OCI-LY7 (cell line): ENCODE measurements around the gene KIF1B. TPM values are rescaled to one million over a fixed set of nuclear protein-coding genes. Genes with fewer than 3 reads are reported as not detected.

Source experiments
- BruUV-seq: library from RNA; stranded (reverse); fragments of 400-500 nt; replicated peaks from 2 replicates; lab custom pipeline; 2021; lab: Mats Ljungman, UMichigan
- CTCF ChIA-PET: fragments of 300-600 bp; sonication (Branson Sonifier 250); formaldehyde crosslinking; loops from one replicate; lab custom pipeline; 2022; ENCODE audit warnings: antibody characterized with exemption; ENCODE audit not compliant: unreplicated experiment; lab: Charles Lee
- POLR2A ChIA-PET: fragments of 300-600 bp; sonication (Branson Sonifier 250); formaldehyde crosslinking; loops from one replicate; lab custom pipeline; 2022; ENCODE audit warnings: antibody characterized with exemption; lab: Charles Lee
- DNase-seq: peaks from one replicate; pipeline ENCODE4 v3.0.0-alpha.2; 2015; ENCODE audit warnings: low spot score
- H2AFZ ChIP-seq: fragments of 200-600 bp; sonication (generic), shearing (Covaris generic); 2 replicates; pipeline ENCODE4 v1.6.1; 2014; ENCODE audit warnings: mild to moderate bottlenecking, antibody characterized with exemption, low read length, moderate library complexity
- H3K27ac ChIP-seq: fragments of 200-600 bp; sonication (generic); 2 replicates; pipeline ENCODE4 v1.5.1; 2014; ENCODE audit warnings: mixed run types, low read depth, mild to moderate bottlenecking, moderate library complexity, low read length, inconsistent platforms; ENCODE audit not compliant: poor library complexity, severe bottlenecking
- H3K36me3 ChIP-seq: fragments of 200-600 bp; sonication (generic); 2 replicates; pipeline ENCODE4 v1.6.1; 2014; ENCODE audit warnings: mild to moderate bottlenecking, antibody characterized with exemption, low read length, moderate library complexity, mixed read lengths; ENCODE audit not compliant: insufficient read depth
- H3K4me1 ChIP-seq: fragments of 200-600 bp; sonication (generic); 2 replicates; pipeline ENCODE4 v1.5.1; 2014; ENCODE audit warnings: mild to moderate bottlenecking, low read length; ENCODE audit not compliant: insufficient read depth, poor library complexity, severe bottlenecking
- H3K4me2 ChIP-seq: fragments of 200-600 bp; sonication (generic); 2 replicates; pipeline ENCODE4 v1.6.1; 2014; ENCODE audit warnings: mild to moderate bottlenecking, low read length
- H3K4me3 ChIP-seq: fragments of 200-600 bp; sonication (generic); 2 replicates; pipeline ENCODE4 v1.5.1; 2014; ENCODE audit warnings: mild to moderate bottlenecking, low read depth, low read length; ENCODE audit not compliant: poor library complexity, severe bottlenecking
- H3K79me2 ChIP-seq: fragments of 200-600 bp; sonication (generic); 2 replicates; pipeline ENCODE4 v1.6.1; 2016; ENCODE audit warnings: low read depth, mild to moderate bottlenecking, low read length, moderate library complexity, mixed read lengths; ENCODE audit not compliant: insufficient read depth
- H3K9me2 ChIP-seq: fragments of 200-600 bp; sonication (generic); 2 replicates; pipeline ENCODE4 v1.6.1; 2016; ENCODE audit warnings: mild to moderate bottlenecking, low read length, mixed read lengths; ENCODE audit not compliant: insufficient read depth
- H3K9me3 ChIP-seq: fragments of 200-600 bp; sonication (generic); 2 replicates; pipeline ENCODE4 v1.6.1; 2014; ENCODE audit warnings: mild to moderate bottlenecking, mixed run types, low read length, mixed read lengths
- H4K20me1 ChIP-seq: fragments of 200-600 bp; sonication (generic); 2 replicates; pipeline ENCODE4 v1.6.1; 2014; ENCODE audit warnings: mild to moderate bottlenecking, antibody characterized with exemption, low read length, moderate library complexity, mixed read lengths; ENCODE audit not compliant: insufficient read depth
- CTCF ChIP-seq: fragments of 200-600 bp; sonication (generic); conservative IDR thresholded peaks from 2 replicates; pipeline ENCODE4 v1.5.1; 2014; ENCODE audit warnings: mild to moderate bottlenecking, antibody characterized with exemption, low read length, moderate library complexity, mixed read lengths
- EZH2phosphoT487 ChIP-seq: fragments of 200-600 bp; sonication (generic); IDR thresholded peaks from 2 replicates; pipeline ENCODE4 v1.6.1; 2018; ENCODE audit warnings: low read depth, borderline replicate concordance, mild to moderate bottlenecking, mixed run types, antibody characterized with exemption, low read length, moderate library complexity, mixed read lengths
- intact Hi-C: fragments of 100-400 bp; cut with micrococcal nuclease; formaldehyde crosslinking; loops from one replicate; pipeline ENCODE4 v1.10.0; 2022; ENCODE audit not compliant: unreplicated experiment
- total RNA-seq, 2 experiments: library from RNA; depleted of rRNA in 1 of 2; stranded (reverse); fragments of >200 nt in 1 of 2; shearing (Covaris generic) in 1 of 2; gene quantifications; 2 replicates each; pipeline ENCODE4 v1.2.3, GENCODE V29; 2014 to 2022

KIF1B gene
- total RNA-seq, 2 experiments from 2014 or later, result 3.8 to 4.8 TPM

GRCh38 chr1:10339036-10339567 is 128.7 kb downstream of the KIF1B start:
- no peak for DNase-seq
- H3K4me3 ChIP-seq, result no peak overlapping the region
- no peaks in the 10 kb centered on the region for H3K9me3 ChIP-seq
- no peak overlapping the region for H3K27ac ChIP-seq
- TF ChIP-seq CTCF (no peak), EZH2phosphoT487 (no peak)
- CTCF ChIA-PET, result no interaction called here
- no peaks in the 10 kb centered on the region for H3K4me1 ChIP-seq
- no TSS peak for BruUV-seq
- H3K36me3 ChIP-seq, result no peaks in the 10 kb centered on the region
- no peaks in the 10 kb centered on the region for H3K79me2 ChIP-seq
- H4K20me1 ChIP-seq, result no peaks in the 10 kb centered on the region
- intact Hi-C loops, result loop anchor here (2.0 kb wide), 1 partner anchor 464 kb away; no protein-coding TSS in a partner anchor
- POLR2A ChIA-PET, result interaction anchor here (0.9 kb wide), 1 partner anchor 56 kb away, joined by 5 read pairs; no protein-coding TSS in a partner anchor
- H3K4me2 ChIP-seq, result no peak overlapping the region
- H2AFZ ChIP-seq, result no peak overlapping the region
- no peaks in the 10 kb centered on the region for H3K9me2 ChIP-seq

- no peak overlapping the region for H3K4me2 ChIP-seq
- no peak for DNase-seq
- H3K79me2 ChIP-seq, result no peaks in the 10 kb centered on the region
- no peaks in the 10 kb centered on the region for H4K20me1 ChIP-seq
- no peaks in the 10 kb centered on the region for H3K36me3 ChIP-seq
- no peak overlapping the region for H3K4me3 ChIP-seq
- TF ChIP-seq EZH2phosphoT487 (no peak), CTCF (no peak)
- CTCF ChIA-PET, result no interaction called here
- no peaks in the 10 kb centered on the region for H3K4me1 ChIP-seq
- no TSS peak for BruUV-seq
- intact Hi-C loops, result loop anchor here (2.0 kb wide), 1 partner anchor 465 kb away; no protein-coding TSS in a partner anchor
- H3K9me2 ChIP-seq, result no peaks in the 10 kb centered on the region
- H2AFZ ChIP-seq, result no peak overlapping the region
- POLR2A ChIA-PET, result interaction anchor here (0.9 kb wide), 1 partner anchor 56 kb away, joined by 5 read pairs; no protein-coding TSS in a partner anchor
- no peaks in the 10 kb centered on the region for H3K9me3 ChIP-seq
- H3K27ac ChIP-seq, result no peak overlapping the region
Observed at GRCh38 chr1:10339815-10340214, 129.4 kb downstream of the KIF1B start.

- H3K79me2 ChIP-seq, result no peaks in the 10 kb centered on the region
- ChIA-PET POLR2A (no interaction called here), CTCF (no interaction called here)
- H3K4me2 ChIP-seq, result no peak overlapping the region
- H3K4me3 ChIP-seq, result no peak overlapping the region
- H3K9me2 ChIP-seq, result no peaks in the 10 kb centered on the region
- no peak for DNase-seq
- no TSS peak for BruUV-seq
- no peaks in the 10 kb centered on the region for H4K20me1 ChIP-seq
- H3K9me3 ChIP-seq, result no peaks in the 10 kb centered on the region
- H3K36me3 ChIP-seq, result no peaks in the 10 kb centered on the region
- no peak overlapping the region for H2AFZ ChIP-seq
- intact Hi-C loops, result no loop called here
- no peaks in the 10 kb centered on the region for H3K4me1 ChIP-seq
- H3K27ac ChIP-seq, result no peak overlapping the region
- TF ChIP-seq CTCF (no peak), EZH2phosphoT487 (no peak)
Observed at GRCh38 chr1:10340930-10341590, 130.7 kb downstream of the KIF1B start.
